IPS-15b (cell line): ENCODE data around the gene TRIM28.
"Not testable (repeated sequence)": the region's sequence is repeated elsewhere in the genome, so short reads cannot be mapped to it uniquely, and the experiment has no call there.

Experiments
- H3K27me3 ChIP-seq: one replicate; pipeline ENCODE4 v1.6.1; 2013; ENCODE audit warnings: low read length; ENCODE audit not compliant: control insufficient read depth, insufficient read depth
- H3K36me3 ChIP-seq: one replicate; pipeline ENCODE4 v1.6.1; 2013; ENCODE audit warnings: low read length; ENCODE audit not compliant: control insufficient read depth, insufficient read depth
- H3K4me1 ChIP-seq: one replicate; pipeline ENCODE4 v1.6.1; 2013; ENCODE audit warnings: mild to moderate bottlenecking, low read length; ENCODE audit not compliant: control insufficient read depth, insufficient read depth
- H3K4me3 ChIP-seq: one replicate; pipeline ENCODE4 v1.5.1; 2013; ENCODE audit warnings: low read depth, low read length
- H3K9ac ChIP-seq: one replicate; pipeline ENCODE4 v1.6.1; 2013; ENCODE audit warnings: low read depth, mild to moderate bottlenecking, low read length
- H3K9me3 ChIP-seq: one replicate; pipeline ENCODE4 v1.6.1; 2013; ENCODE audit warnings: mild to moderate bottlenecking, low read length; ENCODE audit not compliant: control insufficient read depth, insufficient read depth

The TRIM28 gene

GRCh38 chr19:58522709-58523108 is 21.2 kb upstream of the TRIM28 start:
- Histone ChIP-seq H3K9me3 (no peaks in the 10 kb centered on the region), H3K4me1 (peaks cover 12% of the 10 kb centered on the region), H3K36me3 (no peaks in the 10 kb centered on the region), H3K9ac (no peak overlapping the region), H3K4me3 (no peak overlapping the region), H3K27me3 (no peaks in the 10 kb centered on the region)

DNA sequence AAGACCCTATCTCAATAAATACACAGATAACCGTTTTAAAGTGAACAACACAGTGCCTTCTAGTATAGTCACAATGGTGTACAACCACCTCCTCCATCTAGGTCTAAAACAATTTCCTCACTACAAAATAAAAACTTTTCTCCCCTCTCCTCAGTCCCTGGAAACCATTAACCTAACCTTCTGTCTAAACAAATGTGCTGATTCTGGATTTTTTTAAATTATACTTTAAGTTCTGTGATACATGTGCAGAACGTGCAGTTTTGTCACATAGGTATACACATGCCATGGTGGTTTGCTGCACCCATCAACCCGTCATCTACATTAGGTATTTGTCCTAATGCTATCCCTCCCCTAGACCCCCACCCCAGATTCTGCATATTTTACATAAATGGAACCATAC is 14.5 kb upstream of the TRIM28 start:
- Histone ChIP-seq H3K4me3 (no peak overlapping the region), H3K27me3 (peaks cover 2% of the 10 kb centered on the region), H3K4me1 (peaks cover 3% of the 10 kb centered on the region), H3K9ac (no peak overlapping the region), H3K36me3 (no peaks in the 10 kb centered on the region), H3K9me3 (no peaks in the 10 kb centered on the region)

DNA sequence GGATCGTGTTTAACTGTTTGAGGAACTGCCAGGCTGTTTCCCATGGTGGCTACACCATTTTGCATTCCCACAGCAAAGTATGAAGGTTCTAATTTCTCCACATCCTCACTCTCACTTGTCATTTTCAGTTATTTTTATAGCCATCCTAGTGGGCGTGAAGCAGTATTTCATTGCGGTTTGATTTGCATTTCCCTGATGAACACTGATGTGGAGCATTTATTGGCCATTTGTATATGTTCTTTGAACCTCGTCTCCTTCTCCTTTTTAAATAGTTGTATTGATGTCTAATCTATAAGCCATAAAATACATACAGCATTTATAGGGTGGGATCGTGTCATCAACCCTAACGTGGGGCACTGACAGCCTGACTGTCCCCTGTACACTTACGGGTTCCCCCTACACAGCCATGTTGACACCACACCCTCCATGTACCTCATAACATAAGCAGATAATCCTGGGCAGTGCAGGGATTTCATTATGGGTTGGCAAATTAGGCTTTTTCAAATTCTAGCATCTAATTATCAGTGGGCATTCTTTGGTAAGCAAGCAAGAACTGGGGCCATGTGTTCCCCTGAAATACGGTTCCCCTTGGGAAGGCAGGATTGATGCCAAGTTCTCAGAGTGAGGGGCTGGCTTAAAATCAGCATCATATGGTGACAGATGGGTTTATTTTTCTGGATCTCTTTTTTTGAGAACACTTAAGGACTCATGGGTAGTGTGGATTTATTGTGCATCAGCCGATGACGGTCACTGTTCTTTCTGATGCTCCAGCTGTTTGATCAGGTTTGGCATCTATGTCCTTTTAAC is 12.6 kb upstream of the TRIM28 start:
- no peaks in the 10 kb centered on the region for H3K9me3 ChIP-seq
- H3K4me1 ChIP-seq, result no peaks in the 10 kb centered on the region
- no peaks in the 10 kb centered on the region for H3K36me3 ChIP-seq
- no peak overlapping the region for H3K9ac ChIP-seq
- H3K4me3 ChIP-seq, result no peak overlapping the region
- H3K27me3 ChIP-seq, result peaks cover 2% of the 10 kb centered on the region

DNA sequence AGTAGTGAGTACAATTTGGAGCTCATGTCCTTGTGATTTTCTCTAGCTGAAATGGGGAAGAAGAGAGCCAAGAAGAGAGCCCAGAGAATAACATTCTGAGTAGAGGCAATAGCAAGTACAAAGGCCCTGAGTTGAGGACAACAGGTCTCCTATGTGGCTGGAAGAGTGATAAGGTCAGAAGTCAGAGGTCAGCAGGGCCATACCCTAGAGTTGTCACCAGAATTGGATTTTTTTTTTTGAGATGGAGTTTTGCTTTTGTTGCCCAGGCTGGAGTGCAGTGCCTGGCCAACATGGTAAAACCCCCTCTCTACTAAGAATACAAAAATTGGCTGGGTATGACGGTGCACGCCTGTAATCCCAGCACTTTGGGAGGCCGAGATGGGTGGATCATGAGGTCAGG is 8.0 kb upstream of the TRIM28 start:
- Histone ChIP-seq H3K4me1 (peaks cover 2% of the 10 kb centered on the region), H3K27me3 (peaks cover 16% of the 10 kb centered on the region), H3K36me3 (no peaks in the 10 kb centered on the region), H3K4me3 (no peak overlapping the region), H3K9ac (no peak overlapping the region), H3K9me3 (no peaks in the 10 kb centered on the region)

DNA sequence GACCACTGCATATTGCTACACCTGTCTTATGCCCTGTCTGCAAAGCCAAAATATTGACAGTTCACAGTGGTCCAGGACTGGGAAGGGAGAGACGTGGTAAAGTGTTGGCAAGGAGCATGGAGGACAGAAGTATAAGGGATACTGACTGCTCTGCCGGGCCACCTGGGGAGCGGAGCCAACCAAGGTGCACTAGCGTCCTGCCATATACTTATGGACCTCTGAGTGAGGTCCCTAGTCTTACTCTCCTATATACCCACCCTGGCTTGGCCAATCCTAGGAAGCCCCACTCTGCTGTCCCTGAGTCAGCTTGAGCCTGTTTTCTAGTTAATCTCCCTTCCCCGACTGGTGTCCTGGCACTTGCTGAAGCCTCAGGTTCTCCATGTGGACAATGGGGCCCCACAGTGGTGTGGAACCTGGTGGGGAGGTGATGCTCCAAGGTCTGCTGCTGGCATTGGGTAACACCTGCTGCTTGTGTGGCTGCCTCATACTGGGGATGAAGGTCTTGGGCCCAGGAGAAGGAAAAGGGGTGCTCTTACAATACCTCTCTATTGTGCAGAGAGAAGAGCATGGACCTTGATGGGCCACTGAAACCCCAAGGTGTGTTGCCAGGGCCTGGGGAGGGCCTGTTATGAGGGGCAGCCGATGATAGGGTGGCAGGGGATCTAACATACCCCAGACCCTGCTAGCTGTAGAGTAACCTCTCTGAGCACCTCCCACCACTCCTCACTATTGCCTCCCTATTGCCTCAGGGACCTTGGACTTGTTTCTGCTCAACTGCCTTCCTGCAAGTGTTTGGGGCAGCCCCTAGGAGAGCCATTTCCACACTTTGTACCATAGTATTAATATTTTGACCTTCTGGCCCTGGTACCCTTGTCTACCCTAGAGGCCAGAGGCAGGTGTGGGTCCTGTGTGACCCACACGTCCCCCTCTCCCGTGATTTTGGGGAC is 6.7 kb upstream of the TRIM28 start:
- H3K4me3 ChIP-seq, result peak overlapping the region; percentile 67

GRCh38 chr19:58538257-58539168 is 5.4 kb upstream of the TRIM28 start:
- Histone ChIP-seq H3K4me3 (peak overlapping the region; percentile 67), H3K9ac (peak overlapping the region; percentile 83), H3K27me3 (peaks cover 32% of the 10 kb centered on the region)

More for the DNA sequence above, 6.7 kb upstream of the TRIM28 start:
- peaks cover 25% of the 10 kb centered on the region for H3K27me3 ChIP-seq
- H3K9ac ChIP-seq, result no peak overlapping the region
- peaks cover 2% of the 10 kb centered on the region for H3K4me1 ChIP-seq
- H3K36me3 ChIP-seq, result no peaks in the 10 kb centered on the region
- no peaks in the 10 kb centered on the region for H3K9me3 ChIP-seq

GRCh38 chr19:58539169-58539559 is 4.7 kb upstream of the TRIM28 start:
- Histone ChIP-seq H3K4me3 (peak overlapping the region; percentile 67), H3K9ac (peak overlapping the region; percentile 83)
- not testable (repeated sequence) for H3K36me3 ChIP-seq

More at GRCh38 chr19:58538257-58539168, 5.4 kb upstream of the TRIM28 start:
- Histone ChIP-seq H3K36me3 (no peaks in the 10 kb centered on the region), H3K4me1 (peaks cover 2% of the 10 kb centered on the region), H3K9me3 (no peaks in the 10 kb centered on the region)

DNA sequence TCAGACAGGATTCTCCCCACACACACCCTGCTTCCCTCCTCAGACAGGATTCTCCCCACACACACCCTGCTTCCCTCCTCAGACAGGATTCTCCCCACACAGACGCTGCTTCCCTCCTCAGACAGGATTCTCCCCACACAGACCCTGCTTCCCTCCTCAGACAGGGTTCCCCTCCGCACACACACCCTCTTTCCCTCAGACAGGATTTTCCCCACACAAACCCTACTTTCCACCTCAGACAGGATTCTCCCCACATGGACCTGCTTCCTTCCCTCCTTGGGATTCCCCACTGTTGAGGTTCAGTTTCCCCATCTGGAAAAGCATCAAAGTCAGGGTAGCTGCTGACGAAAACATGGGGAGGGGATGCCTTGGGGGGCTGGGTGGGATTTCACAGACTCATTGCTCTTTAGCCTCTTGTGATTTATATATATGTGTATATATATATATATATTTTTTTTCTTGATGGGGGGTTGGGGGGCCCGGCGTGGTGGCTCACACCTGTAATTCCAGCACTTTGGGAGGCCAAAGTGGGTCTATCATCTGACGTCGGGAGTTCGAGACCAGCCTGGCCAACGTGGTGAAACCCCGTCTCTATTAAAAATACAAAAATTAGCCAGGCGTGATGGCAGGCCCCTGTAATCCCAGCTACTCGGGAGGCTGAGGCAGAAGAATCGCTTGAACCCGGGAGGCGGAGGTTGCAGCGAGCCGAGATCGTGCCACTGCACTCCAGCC is 1.1 kb upstream of the TRIM28 start:
- H3K9ac ChIP-seq, H3K4me1 ChIP-seq, H3K4me3 ChIP-seq, H3K9me3 ChIP-seq: not testable (repeated sequence)
- peaks cover 22% of the 10 kb centered on the region for H3K36me3 ChIP-seq
- peaks cover 30% of the 10 kb centered on the region for H3K27me3 ChIP-seq

More at GRCh38 chr19:58539169-58539559, 4.7 kb upstream of the TRIM28 start:
- H3K4me1 ChIP-seq, H3K9me3 ChIP-seq: not testable (repeated sequence)
- peaks cover 30% of the 10 kb centered on the region for H3K27me3 ChIP-seq

DNA sequence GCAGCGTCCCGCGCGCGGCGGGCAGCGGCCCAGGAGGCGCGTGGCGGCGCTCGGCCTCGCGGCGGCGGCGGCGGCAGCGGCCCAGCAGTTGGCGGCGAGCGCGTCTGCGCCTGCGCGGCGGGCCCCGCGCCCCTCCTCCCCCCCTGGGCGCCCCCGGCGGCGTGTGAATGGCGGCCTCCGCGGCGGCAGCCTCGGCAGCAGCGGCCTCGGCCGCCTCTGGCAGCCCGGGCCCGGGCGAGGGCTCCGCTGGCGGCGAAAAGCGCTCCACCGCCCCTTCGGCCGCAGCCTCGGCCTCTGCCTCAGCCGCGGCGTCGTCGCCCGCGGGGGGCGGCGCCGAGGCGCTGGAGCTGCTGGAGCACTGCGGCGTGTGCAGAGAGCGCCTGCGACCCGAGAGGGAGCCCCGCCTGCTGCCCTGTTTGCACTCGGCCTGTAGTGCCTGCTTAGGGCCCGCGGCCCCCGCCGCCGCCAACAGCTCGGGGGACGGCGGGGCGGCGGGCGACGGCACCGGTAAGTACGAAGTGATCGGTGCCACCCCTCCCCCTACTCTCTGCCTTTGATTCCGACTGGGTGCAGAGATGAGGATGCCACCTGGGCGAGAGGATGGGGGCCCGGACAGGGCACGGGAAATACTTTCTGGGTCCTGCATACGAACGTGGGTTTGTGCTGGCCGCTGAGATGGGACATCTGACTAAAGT is 874 bp downstream of the TRIM28 start:
- Histone ChIP-seq H3K4me1 (peaks cover 5% of the 10 kb centered on the region), H3K9me3 (no peaks in the 10 kb centered on the region), H3K9ac (peak overlapping the region; percentile 90), H3K27me3 (peaks cover 23% of the 10 kb centered on the region), H3K36me3 (peaks cover 42% of the 10 kb centered on the region), H3K4me3 (peak overlapping the region; percentile 92)

GRCh38 chr19:58545286-58546018 is 1.6 kb downstream of the TRIM28 start:
- Histone ChIP-seq H3K27me3 (peaks cover 19% of the 10 kb centered on the region), H3K36me3 (peaks cover 49% of the 10 kb centered on the region), H3K4me3 (peak overlapping the region; percentile 92), H3K9me3 (no peaks in the 10 kb centered on the region), H3K9ac (peak overlapping the region; percentile 90), H3K4me1 (peaks cover 5% of the 10 kb centered on the region)
